ENCODE data around the gene DPM3.

DNA sequence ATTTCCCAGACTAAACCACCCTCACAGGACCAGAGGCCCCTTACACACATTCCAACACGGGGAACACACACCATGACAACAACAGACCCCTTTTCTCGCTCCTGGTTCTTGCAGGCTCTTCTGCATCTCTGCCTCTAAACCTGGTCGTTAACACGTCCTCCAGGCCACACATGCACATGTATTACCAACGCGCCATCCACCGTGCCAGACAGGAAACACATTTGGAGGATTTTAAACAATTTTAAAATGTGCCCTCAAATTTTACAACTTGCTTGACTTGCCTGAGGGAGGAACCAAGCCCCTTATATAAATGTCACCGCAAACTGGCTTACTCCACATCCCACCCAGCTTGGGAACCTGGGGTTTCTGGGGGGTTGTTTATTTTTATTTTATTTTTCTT lies 29.5 kb downstream of the DPM3 start:
- TF ChIP-seq, protein P1, sequence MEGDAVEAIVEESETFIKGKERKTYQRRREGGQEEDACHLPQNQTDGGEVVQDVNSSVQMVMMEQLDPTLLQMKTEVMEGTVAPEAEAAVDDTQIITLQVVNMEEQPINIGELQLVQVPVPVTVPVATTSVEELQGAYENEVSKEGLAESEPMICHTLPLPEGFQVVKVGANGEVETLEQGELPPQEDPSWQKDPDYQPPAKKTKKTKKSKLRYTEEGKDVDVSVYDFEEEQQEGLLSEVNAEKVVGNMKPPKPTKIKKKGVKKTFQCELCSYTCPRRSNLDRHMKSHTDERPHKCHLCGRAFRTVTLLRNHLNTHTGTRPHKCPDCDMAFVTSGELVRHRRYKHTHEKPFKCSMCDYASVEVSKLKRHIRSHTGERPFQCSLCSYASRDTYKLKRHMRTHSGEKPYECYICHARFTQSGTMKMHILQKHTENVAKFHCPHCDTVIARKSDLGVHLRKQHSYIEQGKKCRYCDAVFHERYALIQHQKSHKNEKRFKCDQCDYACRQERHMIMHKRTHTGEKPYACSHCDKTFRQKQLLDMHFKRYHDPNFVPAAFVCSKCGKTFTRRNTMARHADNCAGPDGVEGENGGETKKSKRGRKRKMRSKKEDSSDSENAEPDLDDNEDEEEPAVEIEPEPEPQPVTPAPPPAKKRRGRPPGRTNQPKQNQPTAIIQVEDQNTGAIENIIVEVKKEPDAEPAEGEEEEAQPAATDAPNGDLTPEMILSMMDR (conservative IDR thresholded peaks at IDR 0.05; ENCODE audit: low read depth in 2 of 2): no peak
- no peak for TF ChIP-seq REST (IDR thresholded peaks at IDR 0.05; ENCODE audit: unreplicated experiment)
